Measurements from ENCODE around the gene WBP1L. TPM values are rescaled to one million over a fixed set of nuclear protein-coding genes. Genes with fewer than 3 reads are reported as not detected.

WBP1L gene
- polyA plus RNA-seq, 1 donor from 2014 or later, result 20.8 TPM

GRCh38 chr10:102831322-102832071, 87.7 kb downstream of the WBP1L start:
- no peak for TF ChIP-seq CTCF (IDR thresholded peaks at IDR 0.05; ENCODE audit: poor library complexity, severe bottlenecking)
- TF ChIP-seq POLR2AphosphoS5 (IDR thresholded peaks at IDR 0.05), result no peak
- no peak for TF ChIP-seq MXI1 (conservative IDR thresholded peaks at IDR 0.05; ENCODE audit: poor library complexity, severe bottlenecking)
- no peak for TF ChIP-seq EZH2 (IDR thresholded peaks at IDR 0.05; ENCODE audit: borderline replicate concordance, insufficient read depth, low read length, poor library complexity, severe bottlenecking)
- TF ChIP-seq SMC3 (conservative IDR thresholded peaks at IDR 0.05; ENCODE audit: poor library complexity), result no peak
- TF ChIP-seq TAF1 (IDR thresholded peaks at IDR 0.05; ENCODE audit: low read depth), result no peak
- no peak for TF ChIP-seq REST (IDR thresholded peaks at IDR 0.05; ENCODE audit: borderline replicate concordance)
- no peak for TF ChIP-seq EP300 (conservative IDR thresholded peaks at IDR 0.05; ENCODE audit: poor library complexity, severe bottlenecking)
- TF ChIP-seq RAD21 (conservative IDR thresholded peaks at IDR 0.05), result no peak

GRCh38 chr10:102832248-102832647, 88.5 kb downstream of the WBP1L start:
- no peak overlapping the region for H3K4me3 ChIP-seq (ENCODE audit: low read length)
- no peaks in the 10 kb centered on the region for H3K9me2 ChIP-seq (ENCODE audit: insufficient read depth, low read length)
- no peak overlapping the region for H2AFZ ChIP-seq (ENCODE audit: low read depth, low read length)
- no peaks in the 10 kb centered on the region for H3K79me2 ChIP-seq (replicated peaks; ENCODE audit: insufficient read depth, low read length)
- no peak overlapping the region for H3K27ac ChIP-seq (ENCODE audit: low read length)
- H3F3A ChIP-seq (ENCODE audit: insufficient read depth, low read length, poor library complexity, severe bottlenecking), result no peaks in the 10 kb centered on the region
- H3K9me3 ChIP-seq (ENCODE audit: low read length), result no peaks in the 10 kb centered on the region
- TF ChIP-seq EZH2 (IDR thresholded peaks at IDR 0.05; ENCODE audit: borderline replicate concordance, insufficient read depth, low read length, poor library complexity, severe bottlenecking) (no peak), CTCF (IDR thresholded peaks at IDR 0.05; ENCODE audit: poor library complexity, severe bottlenecking) (no peak)
- H3K9ac ChIP-seq (ENCODE audit: low read length), result no peak overlapping the region
- no peaks in the 10 kb centered on the region for H3K27me3 ChIP-seq (ENCODE audit: insufficient read depth, low read depth, low read length)
- H4K20me1 ChIP-seq (ENCODE audit: insufficient read depth), result no peaks in the 10 kb centered on the region
- no peak overlapping the region for H3K4me2 ChIP-seq (ENCODE audit: low read length)
- no peaks in the 10 kb centered on the region for H3K36me3 ChIP-seq (ENCODE audit: insufficient read depth, low read length)

More at GRCh38 chr10:102831322-102832071, 87.7 kb downstream of the WBP1L start:
- no peaks in the 10 kb centered on the region for H3K36me3 ChIP-seq (ENCODE audit: insufficient read depth, low read length)
- no peaks in the 10 kb centered on the region for H3K27me3 ChIP-seq (ENCODE audit: insufficient read depth, low read depth, low read length)
- H3K4me2 ChIP-seq (ENCODE audit: low read length), result no peak overlapping the region
- no peaks in the 10 kb centered on the region for H3K9me3 ChIP-seq (ENCODE audit: low read length)
- H3K27ac ChIP-seq (ENCODE audit: low read length), result no peak overlapping the region
- H4K20me1 ChIP-seq (ENCODE audit: insufficient read depth), result no peaks in the 10 kb centered on the region
- H3K4me3 ChIP-seq (ENCODE audit: low read length), result no peak overlapping the region
- H2AFZ ChIP-seq (ENCODE audit: low read depth, low read length), result no peak overlapping the region
- no peaks in the 10 kb centered on the region for H3F3A ChIP-seq (ENCODE audit: insufficient read depth, low read length, poor library complexity, severe bottlenecking)
- no peaks in the 10 kb centered on the region for H3K79me2 ChIP-seq (replicated peaks; ENCODE audit: insufficient read depth, low read length)
- no peaks in the 10 kb centered on the region for H3K9me2 ChIP-seq (ENCODE audit: insufficient read depth, low read length)
- no peak overlapping the region for H3K9ac ChIP-seq (ENCODE audit: low read length)
